Chondrocyte (in vitro differentiated cells): ENCODE measurements around the gene SERPINB5. TPM values are rescaled to one million over a fixed set of nuclear protein-coding genes. Genes with fewer than 3 reads are reported as not detected.

ENCODE experiments used
- DNase-seq: peaks from one replicate; pipeline ENCODE4 v3.0.0; 2021; ENCODE audit warnings: mixed read lengths, low spot score
- H3K27ac Mint-ChIP-seq: one replicate; pipeline ENCODE4 v1.8.0; 2021; ENCODE audit warnings: mild to moderate bottlenecking, moderate library complexity, mixed read lengths; ENCODE audit not compliant: unreplicated experiment
- H3K27me3 Mint-ChIP-seq: 2 replicates; pipeline ENCODE4 v1.8.0; 2021; ENCODE audit warnings: low read depth, mixed read lengths
- H3K36me3 Mint-ChIP-seq: 2 replicates; pipeline ENCODE4 v1.8.0; 2021; ENCODE audit warnings: low read depth, mixed read lengths
- H3K4me1 Mint-ChIP-seq: 2 replicates; pipeline ENCODE4 v1.8.0; 2021; ENCODE audit warnings: low read depth, mild to moderate bottlenecking, mixed read lengths
- H3K4me3 Mint-ChIP-seq: one replicate; pipeline ENCODE4 v1.8.0; 2021; ENCODE audit warnings: mild to moderate bottlenecking, moderate library complexity, mixed read lengths; ENCODE audit not compliant: unreplicated experiment
- H3K9me3 Mint-ChIP-seq: 2 replicates; pipeline ENCODE4 v1.8.0; 2021; ENCODE audit warnings: low read depth, mixed read lengths
- total RNA-seq: library from RNA; stranded (reverse); gene quantifications from 3 replicates; pipeline ENCODE4 v1.2.1, GENCODE V29; 2021
- TF ChIP-seq, protein P1 (sequence below): fragments of 200-600 bp; sonication (generic); IDR thresholded peaks from 2 replicates; pipeline ENCODE4 v1.5.0; 2021; ENCODE audit warnings: antibody characterized with exemption, mild to moderate bottlenecking, moderate library complexity

The SERPINB5 gene
- total RNA-seq, 1 donor from 2014 or later = not detected

DNA sequence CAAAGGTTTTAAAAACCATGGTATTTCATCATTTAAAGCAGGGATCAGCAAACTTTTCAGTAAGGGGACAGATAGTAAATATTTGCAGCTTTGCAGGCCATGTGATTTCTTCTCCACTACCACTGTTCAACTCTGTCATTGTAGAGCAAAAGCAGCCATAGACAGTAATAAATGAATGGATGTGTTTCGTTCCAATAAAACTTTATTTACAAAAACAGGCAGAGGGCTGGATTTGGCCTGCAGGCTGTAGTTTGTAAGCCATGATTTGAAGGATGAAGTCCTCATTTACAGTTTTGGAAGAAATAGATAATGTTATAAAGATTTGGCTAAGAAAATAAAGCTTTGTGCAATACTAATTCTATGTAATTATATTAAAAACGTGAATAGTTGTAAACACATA, 67.3 kb downstream of the SERPINB5 start:
- Mint-ChIP-seq H3K36me3 (no peaks in the 10 kb centered on the region), H3K4me1 (peaks cover 18% of the 10 kb centered on the region), H3K4me3 (no peak overlapping the region), H3K27ac (no peak overlapping the region), H3K9me3 (no peaks in the 10 kb centered on the region), H3K27me3 (peaks cover 3% of the 10 kb centered on the region)
- DNase-seq = no peak
- TF ChIP-seq, protein P1, sequence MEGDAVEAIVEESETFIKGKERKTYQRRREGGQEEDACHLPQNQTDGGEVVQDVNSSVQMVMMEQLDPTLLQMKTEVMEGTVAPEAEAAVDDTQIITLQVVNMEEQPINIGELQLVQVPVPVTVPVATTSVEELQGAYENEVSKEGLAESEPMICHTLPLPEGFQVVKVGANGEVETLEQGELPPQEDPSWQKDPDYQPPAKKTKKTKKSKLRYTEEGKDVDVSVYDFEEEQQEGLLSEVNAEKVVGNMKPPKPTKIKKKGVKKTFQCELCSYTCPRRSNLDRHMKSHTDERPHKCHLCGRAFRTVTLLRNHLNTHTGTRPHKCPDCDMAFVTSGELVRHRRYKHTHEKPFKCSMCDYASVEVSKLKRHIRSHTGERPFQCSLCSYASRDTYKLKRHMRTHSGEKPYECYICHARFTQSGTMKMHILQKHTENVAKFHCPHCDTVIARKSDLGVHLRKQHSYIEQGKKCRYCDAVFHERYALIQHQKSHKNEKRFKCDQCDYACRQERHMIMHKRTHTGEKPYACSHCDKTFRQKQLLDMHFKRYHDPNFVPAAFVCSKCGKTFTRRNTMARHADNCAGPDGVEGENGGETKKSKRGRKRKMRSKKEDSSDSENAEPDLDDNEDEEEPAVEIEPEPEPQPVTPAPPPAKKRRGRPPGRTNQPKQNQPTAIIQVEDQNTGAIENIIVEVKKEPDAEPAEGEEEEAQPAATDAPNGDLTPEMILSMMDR = no peak

DNA sequence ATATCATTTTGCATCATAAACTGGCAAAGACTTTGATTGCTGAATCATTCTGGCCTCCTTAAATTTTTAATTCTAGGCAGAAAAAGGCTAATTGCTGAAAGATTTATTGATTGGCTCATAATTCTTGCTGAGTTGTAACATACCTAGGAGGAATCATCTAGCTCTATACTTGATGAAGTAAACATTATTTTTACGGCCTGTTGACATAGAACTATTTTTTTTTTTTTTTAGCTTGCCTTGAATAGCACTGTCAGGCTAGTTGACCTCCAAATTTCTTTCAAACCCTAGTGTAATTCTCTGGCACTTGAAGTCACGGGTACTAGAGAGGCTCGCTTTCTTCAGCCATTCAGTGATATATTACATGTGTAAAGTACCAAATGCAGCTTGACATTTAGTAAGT, 68.2 kb downstream of the SERPINB5 start:
- Mint-ChIP-seq H3K36me3 (no peaks in the 10 kb centered on the region), H3K27ac (no peak overlapping the region), H3K27me3 (peaks cover 3% of the 10 kb centered on the region), H3K4me3 (no peak overlapping the region), H3K9me3 (no peaks in the 10 kb centered on the region), H3K4me1 (peaks cover 8% of the 10 kb centered on the region)
- TF ChIP-seq, protein P1 = no peak
- DNase-seq = no peak

DNA sequence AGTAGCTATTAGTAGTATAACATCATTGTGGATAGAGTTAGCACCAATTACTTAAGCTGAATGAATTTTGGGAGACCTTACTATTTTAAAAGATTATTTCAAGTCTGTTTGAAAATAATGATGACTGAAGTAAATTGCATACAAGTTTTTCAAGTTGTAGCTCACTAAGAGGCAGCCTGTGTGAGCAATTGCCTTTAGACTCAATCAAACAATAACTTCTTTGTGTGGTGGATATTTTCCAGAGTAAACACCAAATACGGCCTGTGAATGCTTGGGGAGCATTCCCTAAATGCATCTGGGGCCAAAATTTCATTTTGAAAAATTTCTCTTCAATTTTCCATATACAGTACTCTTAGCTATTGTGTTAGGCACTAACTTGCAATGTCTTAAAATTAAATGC, 73.3 kb downstream of the SERPINB5 start:
- H3K4me1 Mint-ChIP-seq = peaks cover 18% of the 10 kb centered on the region
- no peak for DNase-seq
- TF ChIP-seq, protein P1 = no peak
- H3K27ac Mint-ChIP-seq = no peak overlapping the region
- H3K4me3 Mint-ChIP-seq = no peak overlapping the region
- H3K36me3 Mint-ChIP-seq = no peaks in the 10 kb centered on the region
- H3K27me3 Mint-ChIP-seq = peaks cover 3% of the 10 kb centered on the region
- H3K9me3 Mint-ChIP-seq = no peaks in the 10 kb centered on the region

DNA sequence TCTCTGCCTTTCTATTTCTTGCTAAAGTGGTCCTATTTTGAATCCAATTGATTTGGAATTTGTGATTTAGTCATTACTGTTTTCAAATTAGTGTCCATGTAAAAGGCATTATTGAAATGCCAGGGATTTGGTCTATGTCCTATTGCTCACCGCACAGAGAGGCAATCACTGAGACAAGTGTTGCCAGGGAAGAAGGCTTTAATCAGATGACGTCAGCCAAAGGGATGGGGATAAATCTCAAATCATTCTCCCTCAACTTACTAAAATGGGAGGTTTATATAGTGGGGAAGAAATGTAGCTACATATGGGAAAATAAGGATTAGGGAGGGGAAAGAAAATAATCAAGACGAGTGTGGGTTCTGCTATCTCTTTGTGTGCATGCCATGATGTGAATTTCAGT, 75.0 kb downstream of the SERPINB5 start:
- TF ChIP-seq, protein P1 = no peak
- Mint-ChIP-seq H3K4me1 (peaks cover 18% of the 10 kb centered on the region), H3K4me3 (no peak overlapping the region), H3K36me3 (no peaks in the 10 kb centered on the region), H3K9me3 (no peaks in the 10 kb centered on the region), H3K27ac (no peak overlapping the region), H3K27me3 (peaks cover 3% of the 10 kb centered on the region)
- no peak for DNase-seq

DNA sequence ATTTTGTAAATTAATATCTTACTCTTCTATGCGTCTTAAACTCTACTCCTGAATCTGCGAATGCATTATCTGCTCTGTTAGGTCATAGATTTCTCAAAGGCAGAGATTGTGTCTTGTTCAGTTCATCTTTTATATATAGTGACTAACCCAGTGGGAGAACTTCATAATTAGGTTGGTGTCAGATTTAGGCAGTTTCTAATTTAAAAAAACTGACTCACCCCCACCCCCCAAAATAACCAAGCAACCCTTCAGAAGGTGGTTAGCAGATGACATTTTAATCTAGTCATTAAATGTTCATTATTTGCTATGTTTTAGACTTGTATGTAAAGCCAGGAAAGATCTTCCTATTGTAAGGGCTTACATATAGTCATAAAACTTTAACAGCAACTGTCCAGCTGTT, 75.8 kb downstream of the SERPINB5 start:
- TF ChIP-seq, protein P1 = no peak
- H3K27me3 Mint-ChIP-seq = peaks cover 3% of the 10 kb centered on the region
- no peak overlapping the region for H3K4me3 Mint-ChIP-seq
- no peak for DNase-seq
- H3K27ac Mint-ChIP-seq = no peak overlapping the region
- H3K36me3 Mint-ChIP-seq = no peaks in the 10 kb centered on the region
- no peaks in the 10 kb centered on the region for H3K9me3 Mint-ChIP-seq
- H3K4me1 Mint-ChIP-seq = peaks cover 18% of the 10 kb centered on the region
